HG03558 (cell line): Measurements from ENCODE around the gene SAP25.

Experiments
- ATAC-seq: cut with Tn5 transposase; IDR thresholded peaks from one replicate; pipeline ENCODE4 v1.9.1; 2021; ENCODE audit warnings: moderate number of reproducible peaks; ENCODE audit not compliant: unreplicated experiment; ENCODE audit errors: extremely low read depth

The SAP25 gene

DNA sequence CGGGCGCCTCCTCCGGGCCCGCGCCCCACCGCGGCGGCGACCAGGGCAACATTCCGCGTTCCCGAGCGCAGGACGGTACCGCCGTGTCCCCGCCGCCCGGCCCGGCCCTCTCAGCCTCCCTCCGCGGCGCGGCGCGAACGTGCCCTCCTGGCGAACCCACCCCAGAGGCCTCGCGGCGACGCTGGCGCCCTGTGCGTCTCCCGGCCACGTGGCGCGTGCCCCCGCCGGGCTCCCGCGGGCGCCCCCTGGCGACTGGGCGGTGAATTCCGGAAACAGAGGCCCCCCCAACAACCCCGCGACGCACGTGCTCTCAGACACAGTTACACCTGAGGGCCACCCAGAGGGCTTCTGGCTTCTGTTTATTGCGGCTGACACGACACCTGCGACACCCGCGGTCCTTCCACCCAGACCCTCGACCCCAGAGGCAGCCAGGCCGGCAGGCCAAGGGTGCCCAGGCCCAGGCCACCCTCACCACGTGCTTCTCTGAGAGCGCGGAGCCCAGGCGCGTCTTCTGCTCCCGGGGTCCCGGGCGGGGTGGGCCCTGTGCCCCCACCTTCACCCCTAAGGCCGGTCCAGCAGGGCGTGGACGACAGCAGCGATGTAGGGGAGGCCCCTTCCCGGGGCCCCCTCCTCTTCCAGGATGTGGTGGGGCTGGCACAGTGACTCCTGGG lies at the start of gene SAP25:
TSS of gene SAP25 (minus strand) at position 210 of the 671 bp plus-strand sequence. CDS start at position 52, 158 bp downstream.
- ATAC-seq: no peak

DNA sequence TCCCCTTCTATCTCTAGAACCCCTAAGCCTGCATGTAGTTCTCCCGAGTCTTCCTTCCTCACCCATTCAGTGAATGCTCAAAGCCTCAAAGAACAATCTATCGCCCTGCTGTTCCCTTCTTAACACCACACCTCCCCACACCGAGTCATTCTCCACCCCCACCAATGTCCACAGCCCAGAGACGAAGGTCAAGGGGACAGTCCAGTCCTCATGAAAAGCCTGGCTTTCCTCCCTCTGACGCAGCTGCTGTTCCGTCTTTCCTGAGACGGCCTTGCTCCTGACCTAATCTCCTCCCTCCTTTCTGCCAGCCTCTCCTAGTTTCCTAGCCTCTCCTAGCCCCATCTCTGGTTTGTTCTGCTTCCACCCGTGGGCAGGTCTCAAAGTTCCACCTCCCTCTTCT lies 47.9 kb upstream of the SAP25 start:
- ATAC-seq: no peak

DNA sequence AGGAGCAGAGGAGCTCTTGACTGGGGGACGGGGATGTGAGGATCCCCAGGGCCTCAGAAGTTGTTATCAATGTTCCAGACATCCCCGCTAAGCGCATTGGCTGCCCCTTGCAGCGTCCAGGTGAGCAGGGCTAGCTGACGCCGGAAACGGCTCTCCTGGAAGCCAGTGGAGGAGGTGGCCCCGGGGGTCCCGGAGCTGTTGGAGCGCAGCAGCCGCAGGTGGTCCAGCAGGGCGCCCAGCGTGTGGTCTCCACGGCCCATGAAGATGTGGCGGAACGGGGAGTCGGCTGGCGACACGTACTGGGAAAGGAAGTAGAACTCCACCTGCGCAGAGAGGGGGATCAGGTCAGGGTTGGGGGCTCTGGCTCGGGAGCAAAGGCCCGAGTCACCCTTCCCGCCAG lies 47.1 kb upstream of the SAP25 start:
- ATAC-seq: no peak

DNA sequence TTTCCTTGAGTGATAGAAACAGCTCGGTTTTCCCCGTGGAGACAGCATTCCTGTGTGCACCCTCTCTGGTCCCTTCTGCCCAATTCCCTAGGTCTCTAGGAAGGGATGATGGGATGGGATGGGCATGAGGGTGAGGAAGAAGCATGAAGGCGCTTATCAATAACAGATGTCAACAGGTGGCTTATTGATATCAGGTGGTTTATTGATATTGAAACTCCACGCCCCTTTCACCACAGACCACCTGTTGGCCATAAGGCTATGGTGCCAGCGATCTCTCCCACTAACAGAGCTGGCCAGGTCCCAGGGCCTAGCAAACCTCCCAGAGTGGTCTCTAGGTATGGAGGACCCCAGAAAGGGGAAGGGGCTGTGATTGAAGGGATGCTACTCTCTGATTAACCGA lies 46.5 kb upstream of the SAP25 start:
- ATAC-seq: no peak

DNA sequence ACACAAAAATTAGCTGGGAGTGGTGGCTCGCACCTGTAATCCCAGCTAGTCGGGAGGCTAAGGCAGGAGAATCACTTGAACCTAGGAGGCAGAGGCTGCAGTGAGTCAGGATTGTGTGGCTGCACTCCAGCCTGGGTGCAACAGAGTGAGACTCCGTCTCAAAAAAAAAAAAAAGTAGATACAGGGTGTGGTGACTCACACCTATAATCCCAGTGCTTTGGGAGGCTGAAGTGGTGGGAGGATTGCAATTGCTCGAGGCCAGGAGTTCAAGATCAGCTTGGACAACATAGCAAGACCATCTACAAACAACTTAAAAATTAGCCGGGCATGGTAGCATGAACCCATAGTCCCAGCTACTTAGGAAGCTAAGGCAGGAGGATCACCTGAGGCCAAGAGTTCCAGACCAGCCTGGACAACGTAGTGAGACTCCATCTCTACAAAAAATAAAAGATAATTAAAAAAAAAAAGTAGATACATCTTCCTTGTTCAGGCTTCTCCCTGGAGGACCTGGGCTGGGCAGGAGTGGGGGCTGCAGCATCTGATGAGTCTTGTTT lies 40.7 kb upstream of the SAP25 start:
- ATAC-seq: no peak

DNA sequence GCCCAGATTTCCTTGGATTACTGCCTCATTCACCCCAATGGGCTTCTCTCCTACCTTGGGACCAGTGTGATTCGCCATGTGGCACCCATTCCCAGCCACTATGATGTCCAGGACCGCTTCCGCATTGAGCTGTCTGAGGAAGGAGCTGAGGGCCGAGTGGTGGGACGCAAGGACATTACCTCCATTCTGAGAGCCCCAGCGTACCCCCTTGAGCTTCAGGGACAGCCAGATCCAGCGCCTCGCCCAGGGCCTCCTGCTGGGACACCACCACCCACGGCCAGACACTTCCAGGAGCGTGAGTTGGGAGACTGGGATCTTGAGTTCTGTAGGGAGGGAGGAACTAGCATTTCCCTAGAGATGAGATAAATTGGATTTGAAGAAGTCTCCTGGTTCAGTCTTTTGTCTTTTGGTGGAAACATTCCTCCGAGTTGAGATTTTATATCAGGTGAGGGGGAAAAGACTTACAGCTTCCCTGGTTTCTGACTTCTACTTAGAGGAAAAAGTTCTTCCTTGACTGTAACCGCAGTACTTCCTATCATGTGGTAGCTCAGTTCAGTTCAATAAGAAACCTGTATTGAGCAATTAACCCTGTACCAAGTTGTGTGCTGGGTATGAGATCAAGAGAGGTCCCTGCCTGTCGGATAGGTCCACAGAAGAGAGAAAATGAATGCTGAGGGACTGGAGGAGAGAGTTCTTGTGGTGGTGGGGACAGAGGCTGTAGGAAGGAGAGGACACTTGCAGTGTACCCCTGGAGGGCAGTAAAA lies 39.9 kb upstream of the SAP25 start:
- ATAC-seq: no peak

DNA sequence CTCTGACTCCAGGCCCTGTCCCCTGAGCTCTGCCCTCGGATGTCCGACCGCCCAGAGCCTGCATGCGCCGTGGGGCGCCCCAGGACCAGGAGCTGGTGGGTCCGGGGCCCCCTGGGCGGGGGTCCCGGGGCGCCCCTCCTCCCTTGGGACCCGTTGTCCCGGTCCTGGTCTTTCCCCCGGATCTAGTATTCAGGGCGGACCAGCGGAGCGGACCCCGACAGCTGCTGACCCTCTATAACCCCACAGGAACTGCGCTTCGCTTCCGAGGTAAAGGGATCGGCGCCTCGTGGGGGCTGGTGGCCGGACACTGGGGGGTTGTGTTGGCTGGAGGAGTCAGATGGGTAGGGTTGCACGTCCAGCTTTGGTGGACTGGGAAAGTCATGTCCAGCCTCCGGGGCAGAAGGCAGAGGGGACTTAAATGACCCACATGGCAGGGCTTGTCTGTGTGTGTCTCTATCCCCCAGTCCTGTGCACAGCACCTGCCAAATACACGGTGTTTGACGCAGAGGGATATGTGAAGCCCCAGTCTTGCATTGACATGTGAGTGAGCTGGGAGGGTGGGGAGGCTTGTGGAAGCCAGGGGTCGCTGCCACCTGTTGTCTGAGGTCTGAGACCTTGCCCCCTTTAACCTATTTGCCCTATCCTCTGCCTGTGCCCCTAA lies 39.2 kb upstream of the SAP25 start:
- ATAC-seq: no peak

DNA sequence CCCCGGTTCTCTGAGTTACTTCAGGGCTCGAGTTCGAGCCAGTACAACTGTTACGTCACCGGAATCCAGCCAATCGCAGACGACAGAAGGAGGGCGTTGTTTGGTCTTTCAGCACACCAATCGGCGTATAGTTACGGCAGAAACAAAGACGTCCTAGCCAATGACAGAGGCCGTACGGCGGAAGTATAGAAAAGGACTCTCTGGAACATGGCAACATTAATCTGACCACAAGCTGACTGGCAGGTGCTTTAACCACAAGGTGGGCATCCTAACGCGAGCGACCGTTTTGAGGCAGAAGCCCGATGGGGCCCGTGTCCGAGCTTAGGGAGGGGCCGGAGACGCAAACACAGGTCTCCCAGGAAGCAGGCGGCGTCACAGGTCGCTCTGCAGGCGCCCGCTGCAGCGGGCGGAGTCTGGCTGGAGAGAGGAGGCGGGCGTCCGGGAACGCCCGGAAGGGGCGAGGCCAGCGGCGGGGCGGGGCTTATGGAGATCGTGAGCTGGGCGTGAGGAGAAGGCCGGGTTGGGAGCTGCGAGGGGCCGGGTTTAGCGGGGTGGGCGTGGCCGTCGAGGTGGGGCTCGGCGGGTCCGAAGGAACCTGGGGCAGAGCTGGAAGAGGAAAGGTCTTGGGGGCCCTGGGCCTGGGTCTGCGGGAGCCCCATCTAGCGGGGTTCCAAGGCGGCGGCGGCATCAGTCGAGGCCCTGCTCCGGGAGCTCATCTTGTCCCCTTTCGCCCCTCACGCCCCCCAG lies 38.5 kb upstream of the SAP25 start, which contains the start of gene MOSPD3:
TSS of gene MOSPD3 (plus strand) at position 558 of the 747 bp plus-strand sequence. CDS start 252 bp downstream, outside the sequence.
- peak; percentile 84 for ATAC-seq

DNA sequence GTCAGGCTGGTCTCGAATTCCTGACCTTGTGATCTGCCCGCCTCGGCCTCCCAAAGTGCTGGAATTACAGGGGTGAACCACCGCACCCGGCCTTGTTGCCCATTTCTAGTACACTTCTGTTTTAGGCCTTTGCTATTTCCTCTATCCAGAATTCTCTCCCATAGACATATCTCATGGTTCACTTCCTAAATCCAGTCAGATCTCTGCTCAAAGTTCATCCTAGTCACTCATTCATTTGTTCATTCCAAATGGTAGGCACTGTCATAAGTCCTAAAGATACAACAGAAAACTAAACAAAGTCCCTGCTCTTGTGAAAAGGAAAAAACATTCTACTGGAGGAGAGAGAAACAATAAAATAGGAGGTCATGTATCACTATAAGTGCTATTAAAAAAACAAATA lies 36.3 kb upstream of the SAP25 start:
- no peak for ATAC-seq

DNA sequence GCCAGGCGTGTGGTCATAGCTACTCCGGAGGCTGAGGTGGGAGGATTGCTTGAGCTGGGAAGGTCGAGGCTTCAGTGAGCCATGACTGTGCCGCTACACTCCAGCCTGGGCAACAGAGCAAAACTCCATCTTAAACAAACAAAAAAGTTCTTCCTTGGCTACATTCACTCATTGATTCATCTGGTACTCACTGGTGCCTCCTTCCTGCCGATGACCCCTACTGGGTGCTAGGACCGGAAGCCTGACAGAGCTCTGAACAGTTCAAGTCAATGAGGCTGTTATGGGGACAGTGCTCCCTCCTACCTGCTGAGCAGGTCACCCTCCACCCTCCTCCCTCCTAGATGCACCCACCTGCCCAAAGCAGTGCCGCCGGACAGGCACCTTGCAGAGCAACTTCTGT lies 33.4 kb upstream of the SAP25 start:
- ATAC-seq: no peak

DNA sequence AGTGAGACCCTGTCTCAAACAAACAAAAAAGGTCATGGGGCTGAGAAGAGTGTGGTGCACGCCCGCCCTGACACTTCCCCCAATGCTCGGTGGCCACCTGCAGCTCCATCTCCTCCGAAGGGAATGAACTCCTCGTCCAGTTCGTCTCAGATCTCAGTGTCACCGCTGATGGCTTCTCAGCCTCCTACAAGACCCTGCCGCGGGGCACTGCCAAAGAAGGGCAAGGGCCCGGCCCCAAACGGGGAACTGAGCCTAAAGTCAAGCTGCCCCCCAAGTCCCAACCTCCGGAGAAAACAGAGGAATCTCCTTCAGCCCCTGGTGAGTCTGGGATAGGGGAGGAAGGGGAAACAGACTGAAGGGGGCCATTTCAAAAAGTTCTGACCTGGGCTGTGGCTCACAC lies 32.6 kb upstream of the SAP25 start:
- ATAC-seq: no peak

DNA sequence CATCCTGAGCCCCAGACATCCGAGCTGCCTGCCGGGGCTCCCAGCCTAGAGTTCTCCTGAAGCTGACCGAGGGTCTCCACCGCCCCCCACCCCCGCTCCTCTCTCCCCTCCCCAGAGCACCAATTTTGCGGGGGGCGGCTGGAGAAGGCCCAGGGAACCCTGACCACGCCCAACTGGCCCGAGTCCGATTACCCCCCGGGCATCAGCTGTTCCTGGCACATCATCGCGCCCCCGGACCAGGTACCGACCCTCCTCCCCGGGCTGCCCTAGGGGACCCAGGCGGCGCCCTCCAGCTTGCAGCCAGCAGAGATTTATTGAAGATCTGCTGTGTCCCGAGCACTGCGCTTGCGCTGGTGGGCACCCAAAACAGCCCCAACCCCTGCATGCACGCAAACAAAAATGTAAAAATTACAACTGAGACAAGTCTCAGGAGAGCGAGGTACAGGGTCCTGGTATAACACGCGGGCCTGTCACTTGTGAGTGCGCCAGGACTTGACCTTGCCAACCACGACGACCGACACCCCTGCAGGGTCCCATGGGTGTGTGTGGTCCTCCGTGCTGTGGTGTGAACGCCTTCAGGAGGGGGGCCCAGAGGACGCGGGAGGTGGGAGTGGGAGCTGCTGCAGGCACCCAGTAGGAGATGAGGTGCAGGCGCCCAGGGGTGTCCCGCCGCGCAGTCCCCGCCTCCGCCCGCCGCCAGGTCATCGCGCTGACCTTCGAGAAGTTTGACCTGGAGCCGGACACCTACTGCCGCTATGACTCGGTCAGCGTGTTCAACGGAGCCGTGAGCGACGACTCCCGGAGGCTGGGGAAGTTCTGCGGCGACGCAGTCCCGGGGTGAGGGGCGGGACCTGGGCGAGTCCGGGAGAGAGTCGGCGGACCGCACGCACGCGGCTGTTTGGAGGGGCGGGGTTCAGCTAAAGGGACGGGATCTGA lies 31.5 kb upstream of the SAP25 start:
- no peak for ATAC-seq

DNA sequence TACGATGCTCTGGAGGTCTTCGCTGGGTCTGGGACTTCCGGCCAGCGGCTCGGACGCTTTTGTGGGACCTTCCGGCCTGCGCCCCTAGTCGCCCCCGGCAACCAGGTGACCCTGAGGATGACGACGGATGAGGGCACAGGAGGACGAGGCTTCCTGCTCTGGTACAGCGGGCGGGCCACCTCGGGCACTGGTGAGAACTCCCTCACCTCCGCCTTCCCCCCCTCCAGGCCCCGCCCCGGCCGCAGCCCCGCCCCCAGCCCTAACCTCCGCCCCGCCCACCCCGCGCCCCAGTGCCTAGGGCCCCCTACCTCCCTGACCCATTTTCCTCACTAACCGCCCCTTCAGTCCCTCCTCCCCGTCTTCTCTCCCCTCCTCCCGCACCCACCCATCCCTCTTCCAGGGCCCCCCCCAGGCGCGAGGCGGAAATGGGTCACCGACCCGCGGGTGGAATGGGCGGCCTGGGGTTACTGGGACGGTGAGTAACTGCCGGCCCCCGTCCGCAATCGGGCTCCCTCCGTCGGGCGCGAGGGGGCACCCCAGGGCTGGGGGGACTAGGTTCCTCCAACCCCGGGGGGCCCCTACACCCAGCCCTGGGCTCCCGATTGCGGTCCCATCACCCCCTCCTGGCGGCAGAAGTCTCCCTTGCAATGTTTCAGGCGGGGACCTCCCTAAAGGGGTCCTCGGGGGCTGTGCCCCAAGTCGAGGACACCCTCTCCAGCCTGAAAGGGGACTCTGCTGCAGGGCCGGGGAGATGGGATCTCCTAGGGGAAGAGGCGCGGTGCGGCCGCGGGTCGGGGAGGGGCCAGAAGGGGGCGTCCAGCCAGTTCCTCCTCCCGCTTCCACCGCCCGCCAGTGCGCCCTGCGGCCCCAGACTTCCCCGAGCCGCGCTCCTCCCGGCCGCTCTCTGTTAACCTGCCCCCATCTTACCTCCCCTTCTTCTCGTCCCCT lies 30.6 kb upstream of the SAP25 start:
- ATAC-seq: no peak

DNA sequence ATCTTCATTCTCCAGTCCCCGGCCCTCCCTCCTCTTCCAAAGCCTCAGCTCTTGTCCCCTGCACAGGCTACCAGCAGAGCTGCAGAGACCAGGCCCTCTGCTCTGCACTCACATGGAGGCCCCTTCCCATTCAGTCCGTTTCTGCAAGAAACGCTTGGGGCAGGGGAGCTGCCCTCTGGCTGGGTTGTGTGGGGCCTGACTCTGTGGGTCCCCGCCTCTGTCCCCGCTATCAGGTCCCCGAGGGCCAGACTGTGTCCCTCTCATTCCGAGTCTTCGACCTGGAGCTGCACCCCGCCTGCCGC lies 30.0 kb upstream of the SAP25 start:
- no peak for ATAC-seq

DNA sequence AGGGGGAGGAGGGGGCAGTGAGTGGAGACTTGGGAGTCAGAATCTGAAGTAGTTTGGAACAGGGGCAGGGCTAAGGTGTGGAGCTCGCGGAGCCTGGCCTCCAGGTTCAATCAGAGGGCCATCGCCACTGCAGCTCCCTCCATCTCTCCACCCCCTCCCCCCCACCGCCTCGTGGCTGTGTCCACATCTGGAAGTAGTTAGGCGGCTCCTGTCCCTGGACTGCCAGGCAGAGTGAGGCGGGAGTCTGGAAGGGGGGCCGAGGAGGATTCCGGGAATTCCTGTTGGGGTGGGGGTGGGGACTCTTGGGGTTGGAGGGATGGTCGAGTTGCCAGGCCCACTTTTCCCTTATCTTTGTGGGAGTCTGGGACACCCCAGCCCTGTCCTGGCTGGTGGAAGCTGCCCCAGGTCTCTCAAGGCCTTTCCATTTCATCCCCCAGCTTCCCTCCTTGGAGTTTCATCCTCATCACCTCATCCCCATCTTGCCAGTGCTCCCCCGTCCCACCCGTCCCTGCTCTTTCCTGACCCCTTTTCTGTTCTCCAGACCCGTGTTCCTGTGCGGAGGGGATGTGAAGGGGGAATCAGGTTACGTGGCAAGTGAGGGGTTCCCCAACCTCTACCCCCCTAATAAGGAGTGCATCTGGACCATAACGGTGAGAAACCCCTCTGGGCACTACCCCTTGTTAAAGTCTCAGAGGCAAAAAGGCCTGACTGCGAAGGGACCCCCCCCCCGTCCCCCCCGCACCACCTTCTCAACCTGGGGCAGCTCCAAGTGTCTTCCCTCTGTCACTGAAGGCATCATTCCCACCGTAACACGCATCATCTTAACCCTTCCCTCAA lies 29.4 kb upstream of the SAP25 start:
- ATAC-seq: no peak

DNA sequence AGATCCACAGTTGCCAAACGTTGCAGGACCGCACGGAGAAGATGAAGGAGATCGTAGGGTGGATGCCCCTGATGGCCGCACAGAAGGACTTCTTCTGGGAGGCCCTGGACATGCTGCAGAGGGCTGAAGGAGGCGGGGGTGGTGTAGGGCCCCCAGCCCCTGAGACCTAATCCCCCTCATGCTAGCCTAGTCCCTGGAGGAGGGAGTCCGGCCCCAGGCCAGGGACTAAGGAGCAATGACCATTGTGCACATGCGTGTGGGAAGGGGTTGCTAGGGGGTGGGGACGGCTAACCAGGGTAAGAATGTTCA lies 27.0 kb upstream of the SAP25 start:
- ATAC-seq: no peak

DNA sequence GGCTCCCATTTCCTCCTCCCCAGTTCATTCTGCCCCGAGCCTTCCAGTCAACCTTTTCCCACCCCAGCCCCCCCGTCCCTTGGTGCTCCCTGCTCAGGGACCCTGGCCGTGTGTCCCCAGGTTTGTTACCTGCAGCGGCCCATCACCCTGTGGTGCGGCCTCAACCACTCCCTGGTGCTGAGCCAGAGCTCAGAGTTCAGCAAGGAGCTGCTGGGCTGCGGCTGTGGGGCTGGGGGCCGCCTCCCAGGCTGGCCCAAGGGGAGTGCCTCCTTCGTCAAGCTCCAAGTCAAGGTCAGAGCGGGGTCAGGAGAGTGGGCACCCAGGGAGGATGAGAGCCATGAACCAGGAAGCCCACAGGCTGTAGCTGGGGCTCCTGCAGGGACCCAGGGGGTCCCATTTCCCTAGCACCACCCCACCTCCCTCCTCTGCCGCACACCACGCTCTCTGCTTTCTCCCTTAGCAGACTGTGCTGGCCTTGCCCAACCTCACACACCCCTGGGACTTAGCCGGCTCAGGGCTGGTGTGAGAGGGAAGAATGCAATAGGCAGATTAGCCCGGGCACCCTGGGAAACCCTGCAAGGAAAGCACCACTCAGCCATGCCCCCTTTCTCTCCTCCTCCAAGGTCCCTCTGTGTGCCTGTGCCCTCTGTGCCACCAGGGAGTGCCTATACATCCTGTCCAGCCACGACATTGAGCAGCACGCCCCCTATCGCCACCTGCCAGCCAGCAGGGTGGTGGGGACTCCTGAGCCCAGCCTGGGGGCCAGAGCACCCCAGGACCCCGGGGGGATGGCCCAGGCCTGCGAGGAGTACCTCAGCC lies 26.4 kb upstream of the SAP25 start:
- no peak for ATAC-seq
